NCI-H1105 (cell line): ENCODE results near the gene MPZ.
A peak's percentile ranks its signal among the peaks of the same experiment; 100 is the strongest.
"Not testable (repeated sequence)": the region's sequence is repeated elsewhere in the genome, so short reads cannot be mapped to it uniquely, and the experiment has no call there.

Experiments
- DNase-seq: peaks from one replicate; lab custom pipeline; 2025; lab: John Stamatoyannopoulos, UW

MPZ gene

GRCh38 chr1:161299347-161299746 lies 10.4 kb downstream of the MPZ start:
- no peak for DNase-seq

DNA sequence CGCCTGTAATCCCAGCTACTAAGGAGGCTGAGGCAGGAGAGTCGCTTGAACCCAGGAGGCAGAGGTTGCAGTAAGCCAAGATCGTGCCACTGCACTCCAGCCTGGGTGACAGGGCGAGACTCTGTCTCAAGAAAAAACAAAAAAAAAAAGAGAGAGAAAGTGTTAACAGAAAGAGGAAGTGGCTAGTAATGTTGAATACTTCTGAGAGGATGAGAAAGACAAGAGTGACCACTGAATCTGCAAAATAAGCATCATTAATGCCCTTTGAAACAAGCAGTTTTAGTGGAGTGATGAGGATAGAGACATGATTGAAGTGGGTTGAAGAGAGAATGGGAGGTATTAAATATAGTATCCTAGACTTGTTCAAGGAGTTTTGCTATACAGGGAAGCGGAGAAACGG lies 11.7 kb downstream of the MPZ start:
- no peak for DNase-seq

DNA sequence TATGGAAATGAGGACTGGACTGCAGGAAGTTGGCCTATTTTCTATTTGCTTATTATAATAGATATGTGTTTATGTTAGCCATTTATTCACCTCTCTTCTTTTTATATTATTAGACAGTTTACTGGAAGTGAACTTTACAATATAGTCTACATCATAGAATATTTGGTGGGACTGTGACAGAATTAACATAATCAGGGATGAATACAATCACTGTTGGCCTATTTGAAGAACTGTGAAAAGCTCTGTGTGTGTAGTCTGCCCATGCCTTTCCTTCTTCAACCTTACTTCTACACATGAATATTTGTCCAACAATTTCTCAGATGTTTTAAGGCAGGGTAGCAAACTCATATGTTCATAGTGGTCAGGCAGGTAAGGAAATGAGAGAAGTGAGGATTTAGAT lies 12.4 kb downstream of the MPZ start:
- DNase-seq: no peak

DNA sequence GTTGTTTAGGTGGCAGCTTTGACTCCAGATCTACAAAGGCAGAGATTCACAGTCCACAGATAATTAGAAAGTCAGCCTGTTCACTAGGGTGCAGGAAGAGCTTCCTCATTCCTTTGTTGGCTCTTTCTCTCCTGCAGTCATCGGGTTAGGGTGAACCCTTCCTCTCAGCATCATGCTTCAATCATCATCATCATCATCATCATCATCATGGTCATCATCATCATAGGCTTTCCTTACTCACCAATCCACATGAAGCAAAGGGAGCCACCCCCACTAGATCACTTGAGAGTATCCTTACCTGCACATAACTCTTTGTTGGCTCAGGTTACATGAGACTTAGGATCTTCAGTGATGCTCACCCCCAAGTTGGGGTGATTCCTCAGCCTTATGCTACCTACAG lies 19.0 kb downstream of the MPZ start:
- DNase-seq: no peak

GRCh38 chr1:161287482-161288054 lies 22.2 kb downstream of the MPZ start:
- no peak for DNase-seq

DNA sequence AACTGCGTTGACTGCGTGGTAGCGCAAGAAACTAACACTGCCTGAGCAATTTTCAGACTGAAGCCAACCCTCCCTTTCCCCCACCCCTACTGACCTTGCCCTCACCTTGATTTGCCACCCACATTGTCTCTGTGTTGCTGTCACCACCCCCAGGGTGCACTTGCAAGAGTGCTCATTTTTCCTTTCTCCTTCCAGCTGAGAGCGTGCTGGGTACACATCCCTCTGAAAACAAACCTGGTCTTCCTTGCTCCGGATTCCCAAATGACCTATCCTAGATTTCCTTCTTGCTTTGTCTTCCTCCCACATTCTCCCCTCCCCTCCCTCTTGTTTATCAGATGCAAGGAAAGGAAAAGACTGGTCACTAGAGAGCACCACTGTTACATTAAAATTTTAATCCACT lies 24.2 kb downstream of the MPZ start:
- no peak for DNase-seq

DNA sequence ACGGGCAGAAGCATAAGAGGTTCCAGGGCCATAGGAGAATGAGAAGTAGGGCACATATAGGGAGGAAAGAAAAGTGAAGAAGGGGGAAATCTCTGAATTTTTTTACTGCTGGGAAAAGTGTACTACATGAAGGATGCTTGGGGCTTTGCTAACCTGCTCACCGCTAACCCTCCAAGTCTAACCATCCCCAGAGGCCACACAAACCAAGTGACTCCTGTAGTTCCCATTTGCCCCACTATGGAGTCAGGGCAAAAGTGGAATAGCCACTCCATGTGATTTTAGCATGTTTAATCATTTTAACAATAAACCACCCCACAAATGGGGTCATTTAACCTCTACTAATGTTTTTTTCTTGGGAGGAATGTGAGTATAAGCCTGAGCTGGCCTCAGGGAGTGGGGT lies 24.7 kb downstream of the MPZ start:
- DNase-seq: no peak

DNA sequence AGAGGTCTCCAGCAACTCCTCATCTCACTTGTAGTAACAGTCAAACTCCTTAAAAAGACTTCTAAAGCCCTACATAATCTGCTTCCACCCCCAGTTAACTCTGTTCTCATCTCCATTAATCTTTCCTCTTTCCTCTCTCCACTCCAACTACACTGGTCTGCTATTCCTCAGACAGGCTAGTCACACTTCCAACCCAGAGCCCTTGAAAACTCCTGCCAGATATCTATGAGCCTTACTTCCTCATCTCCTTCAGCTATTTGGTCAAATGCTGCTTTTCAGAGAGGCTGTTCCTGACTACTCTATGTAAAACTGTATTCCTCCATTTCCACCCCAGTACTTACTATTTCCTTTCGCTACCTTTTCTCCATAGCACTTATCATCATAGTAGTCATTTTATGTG lies 26.8 kb downstream of the MPZ start:
- DNase-seq: no peak

DNA sequence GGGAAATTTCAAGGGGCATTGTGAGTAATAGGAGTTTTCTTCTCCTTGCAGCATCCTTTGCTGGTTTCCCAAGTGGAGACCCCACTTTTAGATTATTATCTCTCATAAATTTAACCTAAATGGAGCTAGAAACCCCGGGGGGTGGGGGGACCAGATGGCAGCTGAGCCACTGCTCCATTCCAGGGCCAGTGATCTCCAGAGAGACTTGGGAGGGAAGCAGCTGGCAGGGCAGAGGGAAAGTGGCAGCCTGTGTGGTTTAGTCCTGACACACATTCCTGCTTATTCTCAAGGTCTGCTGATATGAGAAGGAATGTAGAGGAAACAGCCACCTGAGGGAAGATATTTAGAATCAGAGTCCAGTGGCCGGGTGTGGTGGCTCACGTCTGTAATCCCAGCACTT lies 34.9 kb downstream of the MPZ start:
- no peak for DNase-seq

DNA sequence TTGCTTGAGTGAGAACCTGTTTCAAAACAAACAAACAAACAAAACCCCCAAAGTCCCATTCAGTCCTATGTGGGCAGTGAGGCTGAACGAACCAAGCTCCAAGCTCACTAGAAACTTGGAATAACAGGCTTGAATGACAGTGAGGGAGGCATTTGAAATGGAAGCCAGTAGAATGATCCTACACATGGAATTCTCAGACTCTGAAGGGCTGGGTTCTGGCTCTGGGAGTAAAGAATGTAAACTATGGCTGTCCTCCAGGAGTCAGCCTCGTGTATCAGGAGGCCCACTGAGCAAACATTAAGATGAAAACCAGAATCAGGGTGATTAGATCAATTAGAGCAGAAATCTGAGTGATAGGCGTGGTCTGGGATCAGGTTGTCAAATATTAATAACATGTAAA lies 36.4 kb downstream of the MPZ start:
- DNase-seq: no peak

GRCh38 chr1:161267321-161267720 lies 42.4 kb downstream of the MPZ start:
- no peak for DNase-seq

- DNase-seq: no peak
These were observed 42.9 kb downstream of the MPZ start for GRCh38 chr1:161266836-161267235.

DNA sequence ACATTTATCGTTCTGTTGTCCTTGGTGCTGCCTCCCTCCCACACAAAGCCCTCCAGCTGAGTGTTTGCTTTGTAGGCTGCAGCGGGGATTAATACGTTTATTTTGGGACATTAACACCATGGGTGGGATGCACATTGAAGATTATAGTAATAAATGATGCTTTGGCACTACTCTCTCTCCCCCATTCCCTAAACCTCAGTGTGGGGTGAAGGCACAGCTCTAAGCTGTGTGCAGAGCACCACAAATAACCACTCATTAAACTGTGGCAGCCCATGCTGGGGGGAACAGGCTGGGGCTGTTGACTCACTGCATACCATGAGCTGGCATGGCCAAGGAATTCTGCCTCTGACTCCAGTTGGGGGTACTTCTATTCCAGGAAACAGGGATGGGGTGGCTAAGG lies 43.6 kb downstream of the MPZ start:
- no peak for DNase-seq

GRCh38 chr1:161265305-161265704 lies 44.5 kb downstream of the MPZ start:
- no peak for DNase-seq

DNA sequence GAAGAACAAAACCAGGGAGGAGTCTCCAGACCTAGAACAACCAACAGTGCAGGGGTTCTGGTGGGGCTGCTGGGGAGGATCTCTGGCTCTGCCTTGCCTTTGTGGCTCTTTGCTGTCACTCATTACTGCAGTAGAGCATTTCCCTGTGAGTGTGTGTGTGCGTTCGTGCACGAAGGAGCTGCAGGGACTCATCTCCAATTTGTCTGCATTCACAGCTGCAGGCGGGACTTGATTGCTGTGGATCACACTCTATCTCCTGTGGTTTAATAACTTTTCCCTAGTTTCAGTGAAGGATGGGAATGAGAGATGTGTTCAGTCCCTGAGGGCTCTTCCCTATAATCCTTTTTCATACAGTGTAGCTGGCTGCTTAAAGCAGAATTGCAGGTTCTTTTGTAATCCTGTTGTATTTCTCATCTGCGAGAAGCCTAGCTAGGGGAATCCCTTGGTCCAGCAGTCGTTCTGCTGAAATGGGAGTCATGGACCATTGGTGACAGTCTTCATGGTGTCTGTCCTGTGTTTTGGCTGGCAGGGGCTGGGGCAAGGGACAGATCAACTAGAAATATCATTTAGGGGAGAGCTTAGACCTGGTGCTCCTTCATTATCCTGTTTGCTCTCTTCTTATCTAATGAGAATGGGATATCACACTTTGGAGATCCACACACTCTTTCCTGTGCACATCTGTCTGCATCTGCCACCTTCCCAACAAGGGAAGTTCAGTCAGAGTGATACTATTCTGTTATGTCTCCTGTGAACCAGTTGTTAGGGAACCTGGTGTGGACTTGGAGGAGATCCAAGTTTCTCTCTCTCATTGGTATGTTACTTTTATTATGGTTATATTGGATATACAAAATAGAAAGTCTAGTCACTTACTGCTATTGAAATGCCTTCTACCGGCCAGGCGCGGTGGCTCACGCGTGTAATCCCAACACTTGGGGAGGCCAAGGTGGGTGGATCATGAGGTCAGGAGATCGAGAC lies 48.2 kb downstream of the MPZ start:
- DNase-seq: no peak

DNA sequence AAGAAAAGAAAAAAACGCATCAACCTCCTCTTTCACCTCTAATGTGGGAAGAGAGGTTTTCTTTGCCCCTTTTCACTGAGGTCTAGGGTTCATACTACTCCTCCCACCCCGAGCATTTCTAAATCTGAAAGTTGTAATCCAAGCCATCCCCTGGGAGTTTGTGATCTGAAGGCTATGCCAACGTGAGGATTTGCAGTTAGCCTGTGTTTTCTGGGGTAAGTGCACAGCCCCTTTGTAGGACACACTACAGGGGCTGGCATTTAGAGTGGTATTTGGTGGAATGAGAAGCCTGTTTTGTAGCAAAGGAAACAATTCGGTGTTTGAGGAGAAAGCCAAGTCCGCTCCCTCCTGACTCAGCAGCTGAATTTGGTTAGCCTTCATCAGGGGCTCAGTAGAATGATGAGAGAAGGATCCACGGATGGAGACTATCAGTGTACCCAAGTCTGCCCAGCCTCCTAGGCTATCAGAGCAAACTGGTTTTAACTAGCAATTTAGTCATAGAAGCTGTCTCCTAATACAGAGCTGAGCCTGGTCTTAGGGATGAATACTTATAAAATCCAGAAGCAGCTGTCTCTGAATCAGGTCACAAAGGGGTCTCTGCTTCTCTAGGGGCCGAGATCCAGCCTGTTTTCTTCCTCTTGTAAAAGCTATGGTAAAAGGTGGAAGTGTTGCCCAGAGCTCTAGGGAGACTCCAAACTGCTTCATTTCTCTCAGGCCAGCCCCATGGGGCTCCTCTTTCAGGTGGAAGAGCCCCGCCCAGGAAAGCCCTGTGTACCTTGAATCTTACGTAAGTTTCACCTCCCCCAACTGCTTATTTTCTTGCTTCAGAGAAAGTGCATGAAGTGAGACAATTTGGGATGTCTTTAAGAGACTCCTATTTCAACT lies 49.1 kb downstream of the MPZ start:
- no peak for DNase-seq

DNA sequence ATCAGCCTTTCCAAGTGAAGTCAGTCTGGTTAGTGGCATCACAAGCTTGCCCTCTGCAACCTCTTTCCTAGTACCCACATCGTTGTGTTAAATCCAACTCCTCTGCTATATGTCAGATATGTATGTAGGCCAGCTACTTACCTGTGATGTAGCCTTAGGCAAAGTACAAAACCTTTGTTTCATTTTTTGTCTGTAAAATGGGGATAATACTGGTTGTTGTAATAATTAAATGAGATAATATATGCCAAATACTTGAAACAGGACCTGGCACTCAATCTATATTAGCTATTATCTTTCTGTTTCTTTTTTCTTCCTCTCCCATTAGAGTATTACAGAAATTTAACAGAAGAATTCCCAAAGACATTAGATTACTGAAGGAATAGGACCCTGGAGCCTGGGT lies 50.0 kb downstream of the MPZ start:
- no peak for DNase-seq

DNA sequence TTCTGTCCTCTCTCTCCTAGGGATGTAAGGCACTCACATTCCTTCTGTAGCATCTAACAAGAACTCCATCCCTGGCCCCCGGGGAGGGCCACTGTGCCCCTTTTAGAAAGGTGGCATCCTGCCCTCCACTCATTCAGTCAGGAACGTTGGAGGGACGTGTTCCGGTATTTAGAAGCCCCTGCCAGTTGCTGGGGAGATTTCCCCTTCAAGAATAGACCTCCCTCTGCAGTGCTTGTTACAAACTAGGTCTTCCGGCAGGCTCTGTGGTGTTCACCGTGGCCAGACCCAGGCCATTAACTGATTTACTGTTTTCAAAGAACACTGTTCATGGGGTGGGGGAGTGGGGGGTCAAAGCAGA lies 50.4 kb downstream of the MPZ start:
- DNase-seq: no peak

- peak; percentile 66 for DNase-seq
These were observed 51.1 kb downstream of the MPZ start, which contains the start of gene PCP4L1 for GRCh38 chr1:161258439-161259344. Gene PCP4L1, plus strand, starts transcription at chr1:161258745. Its CDS starts 230 bp downstream, at chr1:161258975.

DNA sequence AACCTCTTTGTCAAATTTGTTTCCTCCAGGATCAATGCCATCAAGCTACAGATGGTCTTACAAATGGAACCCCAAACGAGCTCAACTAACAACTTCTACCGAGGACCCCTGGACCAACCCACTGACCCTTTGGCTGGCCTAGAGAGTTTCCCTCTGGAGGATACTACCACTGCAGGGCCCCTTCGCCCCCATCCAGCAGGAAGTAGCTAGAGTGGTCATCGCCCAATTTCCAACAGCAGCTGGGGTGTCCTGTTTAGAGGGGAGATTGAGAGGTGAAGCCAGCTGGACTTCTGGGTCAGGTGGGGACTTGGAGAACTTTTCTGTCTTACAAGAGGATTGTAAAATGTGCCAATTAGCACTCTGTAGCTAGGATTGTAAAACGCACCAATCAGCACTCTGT lies 52.7 kb downstream of the MPZ start:
- DNase-seq: not testable (repeated sequence)

GRCh38 chr1:161255955-161256520 lies 53.7 kb downstream of the MPZ start:
- DNase-seq: not testable (repeated sequence)
